Body of pancreas (tissue), 4 donors: ENCODE results near the gene ISLR2.

Source experiments
- CTCF ChIP-seq, 7 experiments: fragments of 450-650 bp in 4 of 7; fragments of 200-600 bp in 3 of 7; sonication (generic) in 3 of 7; IDR thresholded peaks; one replicate each; pipeline ENCODE4 v1.5.1; 2016 to 2019; ENCODE audit warnings: antibody characterized with exemption in 7 of 7
- POLR2A ChIP-seq, 3 donors: fragments of 450-650 bp; IDR thresholded peaks; one replicate each; pipeline ENCODE4 v1.6.1; 2016; ENCODE audit warnings: antibody characterized with exemption in 3 of 3, mild to moderate bottlenecking in 2 of 3

- TF ChIP-seq CTCF (IDR thresholded peaks at IDR 0.05): no peak
- no peak for TF ChIP-seq POLR2A (IDR thresholded peaks at IDR 0.05)
Observed at GRCh38 chr15:74132681-74133651, 2.6 kb downstream of the ISLR2 start.
